RWPE2 (cell line): ENCODE results near the gene ANKRD17.

ENCODE experiments used
- ATAC-seq: fragments of 200-7000 bp; cut with Tn5 transposase; 3 replicates; pipeline ENCODE4 v1.9.1; 2021; ENCODE audit warnings: low read depth
- DNase-seq: peaks from one replicate; pipeline ENCODE4 v3.0.0-alpha.2; 2020; ENCODE audit warnings: low spot score
- H3K27ac ChIP-seq: fragments of 450-650 bp; 2 replicates; pipeline ENCODE4 v1.5.1; 2017; ENCODE audit warnings: mild to moderate bottlenecking; ENCODE audit not compliant: poor library complexity, severe bottlenecking
- H3K27me3 ChIP-seq: fragments of 250-450 bp; sonication (Bioruptor Pico); 2 replicates; pipeline ENCODE4 v1.5.1; 2021; ENCODE audit warnings: mild to moderate bottlenecking, moderate library complexity; ENCODE audit not compliant: insufficient read depth, poor library complexity, severe bottlenecking
- H3K36me3 ChIP-seq: fragments of 250-450 bp; sonication (Bioruptor Pico); 2 replicates; pipeline ENCODE4 v1.5.1; 2020; ENCODE audit warnings: low read depth, mild to moderate bottlenecking, moderate library complexity
- H3K4me1 ChIP-seq: fragments of 250-450 bp; sonication (Bioruptor Pico); 2 replicates; pipeline ENCODE4 v1.5.1; 2021; ENCODE audit warnings: mild to moderate bottlenecking, moderate library complexity; ENCODE audit not compliant: insufficient read depth, poor library complexity, severe bottlenecking
- H3K4me3 ChIP-seq: fragments of 250-450 bp; sonication (Bioruptor Pico); 2 replicates; pipeline ENCODE4 v1.5.1; 2021; ENCODE audit warnings: mild to moderate bottlenecking, moderate library complexity; ENCODE audit not compliant: severe bottlenecking
- H3K9me3 ChIP-seq: fragments of 250-450 bp; sonication (Bioruptor Pico); 2 replicates; pipeline ENCODE4 v1.5.1; 2021; ENCODE audit warnings: mild to moderate bottlenecking, moderate library complexity; ENCODE audit not compliant: severe bottlenecking
- TF ChIP-seq, protein P1 (sequence below): fragments of 450-650 bp; IDR thresholded peaks from one replicate; pipeline ENCODE4 v1.5.1; 2017; ENCODE audit warnings: mild to moderate bottlenecking, moderate library complexity; ENCODE audit not compliant: poor library complexity, severe bottlenecking

Gene ANKRD17

GRCh38 chr4:73103799-73104503 is 154.6 kb downstream of the ANKRD17 start:
- H3K4me1 ChIP-seq = no peaks in the 10 kb centered on the region
- no peak for DNase-seq
- no peak overlapping the region for H3K27ac ChIP-seq
- no peak overlapping the region for H3K4me3 ChIP-seq
- no peaks in the 10 kb centered on the region for H3K9me3 ChIP-seq
- H3K36me3 ChIP-seq = peaks cover 55% of the 10 kb centered on the region
- no peaks in the 10 kb centered on the region for H3K27me3 ChIP-seq
- ATAC-seq = no peak
- TF ChIP-seq, protein P1, sequence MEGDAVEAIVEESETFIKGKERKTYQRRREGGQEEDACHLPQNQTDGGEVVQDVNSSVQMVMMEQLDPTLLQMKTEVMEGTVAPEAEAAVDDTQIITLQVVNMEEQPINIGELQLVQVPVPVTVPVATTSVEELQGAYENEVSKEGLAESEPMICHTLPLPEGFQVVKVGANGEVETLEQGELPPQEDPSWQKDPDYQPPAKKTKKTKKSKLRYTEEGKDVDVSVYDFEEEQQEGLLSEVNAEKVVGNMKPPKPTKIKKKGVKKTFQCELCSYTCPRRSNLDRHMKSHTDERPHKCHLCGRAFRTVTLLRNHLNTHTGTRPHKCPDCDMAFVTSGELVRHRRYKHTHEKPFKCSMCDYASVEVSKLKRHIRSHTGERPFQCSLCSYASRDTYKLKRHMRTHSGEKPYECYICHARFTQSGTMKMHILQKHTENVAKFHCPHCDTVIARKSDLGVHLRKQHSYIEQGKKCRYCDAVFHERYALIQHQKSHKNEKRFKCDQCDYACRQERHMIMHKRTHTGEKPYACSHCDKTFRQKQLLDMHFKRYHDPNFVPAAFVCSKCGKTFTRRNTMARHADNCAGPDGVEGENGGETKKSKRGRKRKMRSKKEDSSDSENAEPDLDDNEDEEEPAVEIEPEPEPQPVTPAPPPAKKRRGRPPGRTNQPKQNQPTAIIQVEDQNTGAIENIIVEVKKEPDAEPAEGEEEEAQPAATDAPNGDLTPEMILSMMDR = no peak

- H3K9me3 ChIP-seq = no peaks in the 10 kb centered on the region
- TF ChIP-seq, protein P1 = no peak
- H3K4me3 ChIP-seq = no peak overlapping the region
- no peak overlapping the region for H3K27ac ChIP-seq
- peak; percentile 25; the same call in 1 of the 3 replicates for ATAC-seq
- no peak for DNase-seq
- H3K36me3 ChIP-seq = peaks cover 70% of the 10 kb centered on the region
- H3K4me1 ChIP-seq = no peaks in the 10 kb centered on the region
- H3K27me3 ChIP-seq = no peaks in the 10 kb centered on the region
These were observed 159.5 kb downstream of the ANKRD17 start for GRCh38 chr4:73099143-73099542.

DNA sequence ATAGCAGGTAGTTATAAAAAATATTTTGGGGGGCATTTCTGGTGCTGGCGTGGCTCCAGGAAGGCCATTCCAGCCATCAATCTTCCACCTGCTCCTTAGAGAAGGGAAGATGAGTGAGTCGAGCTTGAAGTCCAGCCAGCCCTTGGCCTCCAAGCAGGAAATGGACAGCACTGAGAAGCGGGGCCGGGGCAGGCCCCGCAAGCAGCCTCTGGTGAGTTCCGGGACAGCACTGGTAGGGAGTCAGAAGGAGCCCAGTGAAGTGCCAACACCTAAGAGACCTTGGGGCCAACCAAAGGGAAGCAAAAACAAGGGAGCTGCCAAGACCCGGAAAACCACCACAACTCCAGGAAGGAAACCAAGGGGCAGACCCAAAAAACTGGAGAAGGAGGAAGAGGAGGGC is 159.9 kb downstream of the ANKRD17 start:
- no peak overlapping the region for H3K4me3 ChIP-seq
- ATAC-seq = no peak
- H3K9me3 ChIP-seq = no peaks in the 10 kb centered on the region
- TF ChIP-seq, protein P1 = no peak
- DNase-seq = no peak
- H3K4me1 ChIP-seq = no peaks in the 10 kb centered on the region
- H3K36me3 ChIP-seq = peaks cover 71% of the 10 kb centered on the region
- H3K27me3 ChIP-seq = no peaks in the 10 kb centered on the region
- no peak overlapping the region for H3K27ac ChIP-seq

DNA sequence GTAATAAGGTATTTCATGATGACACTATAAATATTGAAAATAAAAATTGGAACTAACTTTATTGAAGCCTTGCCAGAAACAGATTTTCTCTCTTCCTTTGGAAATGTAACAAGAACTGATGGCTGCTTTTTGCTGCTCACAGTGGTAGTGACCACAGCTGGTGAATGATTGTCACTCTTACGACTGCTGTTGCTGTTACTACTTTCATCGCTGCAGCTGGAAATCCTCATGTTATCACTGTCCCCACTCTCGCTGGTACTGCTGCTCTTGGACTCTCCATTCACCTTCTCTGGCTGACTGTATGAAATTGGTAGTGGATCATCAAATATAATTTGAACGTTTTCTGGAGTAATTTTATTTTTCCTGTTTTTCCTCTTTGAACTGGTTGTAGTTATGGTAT is 160.6 kb downstream of the ANKRD17 start:
- H3K4me3 ChIP-seq = no peak overlapping the region
- H3K36me3 ChIP-seq = peaks cover 77% of the 10 kb centered on the region
- no peaks in the 10 kb centered on the region for H3K9me3 ChIP-seq
- no peaks in the 10 kb centered on the region for H3K4me1 ChIP-seq
- no peaks in the 10 kb centered on the region for H3K27me3 ChIP-seq
- no peak for ATAC-seq
- TF ChIP-seq, protein P1 = no peak
- H3K27ac ChIP-seq = no peak overlapping the region
- no peak for DNase-seq

GRCh38 chr4:73092868-73093267 is 165.7 kb downstream of the ANKRD17 start:
- DNase-seq = no peak
- ATAC-seq = no peak
- H3K27me3 ChIP-seq = no peaks in the 10 kb centered on the region
- H3K36me3 ChIP-seq = peaks cover 94% of the 10 kb centered on the region
- no peaks in the 10 kb centered on the region for H3K4me1 ChIP-seq
- no peaks in the 10 kb centered on the region for H3K9me3 ChIP-seq
- TF ChIP-seq, protein P1 = no peak
- H3K4me3 ChIP-seq = no peak overlapping the region
- H3K27ac ChIP-seq = no peak overlapping the region
